CD14-positive monocyte (primary cell): ENCODE data around the gene RPS6KA6. TPM values are rescaled to one million over a fixed set of nuclear protein-coding genes. Genes with fewer than 3 reads are reported as not detected.

ENCODE experiments used
- DNase-seq, 3 donors: peaks; one replicate each; pipeline ENCODE4 v3.0.0-alpha.2; 2011 to 2022
- H2AFZ ChIP-seq: 2 replicates; pipeline ENCODE4 v1.6.0; 2012; ENCODE audit warnings: mild to moderate bottlenecking, low read depth, low read length, inconsistent platforms; ENCODE audit not compliant: insufficient read depth, poor library complexity, severe bottlenecking
- H3K27ac ChIP-seq, 2 donors: 1 replicate in 1 of 2; 2 replicates in 1 of 2; pipeline ENCODE4 v1.5.1; 2012 to 2013; ENCODE audit warnings: low read length in 2 of 2, control low read depth in 1 of 2, inconsistent platforms in 1 of 2, low read depth in 1 of 2, mild to moderate bottlenecking in 1 of 2
- H3K27me3 ChIP-seq, 2 donors: one replicate each; pipeline versions ENCODE4 v1.6.0 to v1.6.1; 2011 to 2013; ENCODE audit warnings: low read length in 2 of 2; ENCODE audit not compliant: control insufficient read depth in 2 of 2, insufficient read depth in 2 of 2
- H3K36me3 ChIP-seq, 2 donors: replicated peaks in 1 of 2; 1 replicate in 1 of 2; 2 replicates in 1 of 2; pipeline versions ENCODE4 v1.5.1 to v1.6.1; 2012 to 2013; ENCODE audit warnings: low read length in 2 of 2, control low read depth in 1 of 2, inconsistent platforms in 1 of 2, mild to moderate bottlenecking in 1 of 2; ENCODE audit not compliant: insufficient read depth in 2 of 2, control insufficient read depth in 1 of 2
- H3K4me1 ChIP-seq, 2 donors: 1 replicate in 1 of 2; 2 replicates in 1 of 2; pipeline versions ENCODE4 v1.5.1 to v1.6.1; 2012 to 2013; ENCODE audit warnings: low read length in 2 of 2, control low read depth in 1 of 2, inconsistent platforms in 1 of 2, mild to moderate bottlenecking in 1 of 2, moderate library complexity in 1 of 2; ENCODE audit not compliant: insufficient read depth in 2 of 2, control insufficient read depth in 1 of 2
- H3K4me2 ChIP-seq: replicated peaks from 2 replicates; pipeline ENCODE3; 2012; ENCODE audit warnings: low read length, moderate library complexity, mild to moderate bottlenecking; ENCODE audit not compliant: poor library complexity, severe bottlenecking; ENCODE audit errors: extremely low read depth
- H3K4me3 ChIP-seq, 3 experiments: fragments of 200-600 bp in 1 of 3; sonication (generic) in 1 of 3; replicated peaks in 1 of 3; 1 replicate in 2 of 3; 2 replicates in 1 of 3; pipeline ENCODE4 v1.5.1; 2011 to 2013; ENCODE audit warnings: low read length in 3 of 3, mild to moderate bottlenecking in 3 of 3, control low read depth in 2 of 3, low read depth in 2 of 3, inconsistent platforms in 1 of 3, moderate library complexity in 1 of 3
- H3K79me2 ChIP-seq: 2 replicates; pipeline ENCODE4 v1.6.0; 2012; ENCODE audit warnings: mild to moderate bottlenecking, control low read depth, inconsistent platforms, low read length, moderate library complexity; ENCODE audit not compliant: insufficient read depth
- H3K9ac ChIP-seq: 2 replicates; pipeline ENCODE4 v1.6.0; 2017; ENCODE audit warnings: low read length, mild to moderate bottlenecking; ENCODE audit not compliant: insufficient read depth, poor library complexity, severe bottlenecking
- H3K9me3 ChIP-seq, 2 donors: replicated peaks in 1 of 2; 1 replicate in 1 of 2; 2 replicates in 1 of 2; pipeline versions ENCODE4 v1.5.1 to v1.6.1; 2012 to 2013; ENCODE audit warnings: low read length in 2 of 2, control low read depth in 1 of 2; ENCODE audit not compliant: control insufficient read depth in 1 of 2, insufficient read depth in 1 of 2
- H4K20me1 ChIP-seq: 2 replicates; pipeline ENCODE4 v1.6.0; 2012; ENCODE audit warnings: mild to moderate bottlenecking, low read length, control low read depth, moderate library complexity; ENCODE audit not compliant: insufficient read depth
- H3K27ac Mint-ChIP-seq, 7 donors: one replicate each; pipeline ENCODE4 v1.8.0; 2020; ENCODE audit warnings: mild to moderate bottlenecking in 7 of 7, mixed read lengths in 7 of 7, moderate library complexity in 6 of 7, inconsistent platforms in 2 of 7
- H3K27me3 Mint-ChIP-seq, 3 donors: one replicate each; pipeline ENCODE4 v1.8.0; 2021 to 2022; ENCODE audit warnings: low read depth in 3 of 3, mild to moderate bottlenecking in 3 of 3, mixed read lengths in 3 of 3, moderate library complexity in 3 of 3, inconsistent platforms in 1 of 3
- H3K36me3 Mint-ChIP-seq, 2 donors: one replicate each; pipeline ENCODE4 v1.8.0; 2020; ENCODE audit warnings: mixed read lengths in 2 of 2, inconsistent platforms in 1 of 2, mild to moderate bottlenecking in 1 of 2
- H3K4me1 Mint-ChIP-seq: one replicate; pipeline ENCODE4 v1.8.0; 2020; ENCODE audit warnings: mild to moderate bottlenecking, mixed read lengths
- H3K4me3 Mint-ChIP-seq, 2 donors: one replicate each; pipeline ENCODE4 v1.8.0; 2020; ENCODE audit warnings: mild to moderate bottlenecking in 2 of 2, mixed read lengths in 2 of 2, moderate library complexity in 1 of 2
- H3K9me3 Mint-ChIP-seq, 7 donors: one replicate each; pipeline ENCODE4 v1.8.0; 2020 to 2022; ENCODE audit warnings: mixed read lengths in 7 of 7, mild to moderate bottlenecking in 6 of 7, moderate library complexity in 6 of 7, inconsistent platforms in 2 of 7
- CTCF ChIP-seq: fragments of 200-600 bp; IDR thresholded peaks from one replicate; pipeline ENCODE4 v1.8.0; 2022; ENCODE audit warnings: antibody characterized with exemption, mild to moderate bottlenecking
- WGBS: methylation state at CpG from one replicate; pipeline ENCODE4 v1.1.5; 2013; ENCODE audit warnings: missing lambda C conversion rate; ENCODE audit not compliant: insufficient coverage; 5-methylcytosine and 5-hydroxymethylcytosine counted together
- intact Hi-C, 2 donors: fragments of 100-400 bp; cut with micrococcal nuclease; formaldehyde crosslinking; loops; one replicate each; pipeline versions ENCODE4 v1.15.0 to v1.15.1; 2023
- polyA plus RNA-seq, 3 donors: library from polyadenylated mRNA; depleted of rRNA in 1 of 3; unstranded in 2 of 3; stranded (reverse) in 1 of 3; fragments of 300-500 nt in 2 of 3; fragments of >200 nt in 1 of 3; fragmentation: Illumina TruSeq in 2 of 3; gene quantifications; 1 replicate in 2 of 3; 2 replicates in 1 of 3; pipeline ENCODE4 v1.2.3, GENCODE V29; 2012 to 2021
- small RNA-seq: library from RNA; depleted of rRNA; stranded (forward); fragments of <200 nt; gene quantifications from one replicate; pipeline ENCODE3, GENCODE V24; 2012; ENCODE audit warnings: low read depth; ENCODE audit not compliant: insufficient read length

Gene RPS6KA6
- polyA plus RNA-seq, 3 donors, result not detected

DNA sequence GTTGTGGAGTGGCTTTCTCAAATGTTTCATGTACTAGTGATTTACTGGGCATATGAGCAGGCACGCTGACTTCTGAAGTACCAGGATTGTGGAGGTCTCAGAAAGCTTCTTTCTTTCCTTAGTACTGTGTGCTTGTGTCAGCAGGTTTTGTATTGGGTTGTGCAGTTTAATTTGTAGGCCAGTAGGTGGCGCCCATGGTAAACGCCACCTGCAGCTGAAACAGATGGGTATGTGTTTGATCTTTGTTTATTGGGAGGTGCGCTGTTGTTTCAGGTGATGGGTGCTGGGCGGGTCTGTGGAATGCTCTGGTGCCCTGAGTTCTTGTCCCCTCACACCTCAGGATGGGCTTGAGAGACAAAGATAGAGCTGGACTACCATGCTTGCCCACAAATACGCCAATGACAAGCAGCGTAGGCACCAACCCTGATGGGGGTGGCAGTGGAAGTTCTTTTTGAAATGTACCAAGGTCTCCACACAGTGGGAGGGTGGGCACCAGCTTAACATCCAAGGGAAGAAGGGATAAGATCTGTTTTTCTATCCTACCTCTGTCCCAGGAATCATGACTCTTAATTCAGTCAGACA is 141.5 kb downstream of the RPS6KA6 start:
- no peaks in the 10 kb centered on the region for H3K4me1 ChIP-seq
- H3K4me3 Mint-ChIP-seq, result peak overlapping the region in 1 of 2 donors; percentile 62
- H3K27ac ChIP-seq, result no peak overlapping the region
- 0% methylated on average over 1 of the region's 7 CpGs for WGBS
- H3K4me2 ChIP-seq, result no peak overlapping the region
- no peak overlapping the region for H2AFZ ChIP-seq
- no peaks in the 10 kb centered on the region for H3K36me3 ChIP-seq
- DNase-seq, result peak in 2 of 3 donors; percentile 3 to 13
- H3K27me3 Mint-ChIP-seq, result peaks cover 1 to 3% (median 3%) of the 10 kb centered on the region in 3 donors
- H3K9me3 Mint-ChIP-seq, result peaks cover 0 to 1% (median 0%) of the 10 kb centered on the region in 7 donors
- H3K27me3 ChIP-seq, result no peaks in the 10 kb centered on the region
- no peak overlapping the region for H3K27ac Mint-ChIP-seq
- intact Hi-C loops, result no loop called here
- H3K9me3 ChIP-seq, result no peaks in the 10 kb centered on the region
- no peaks in the 10 kb centered on the region for H3K79me2 ChIP-seq
- no peaks in the 10 kb centered on the region for H3K36me3 Mint-ChIP-seq
- no peaks in the 10 kb centered on the region for H4K20me1 ChIP-seq
- H3K9ac ChIP-seq, result no peak overlapping the region
- H3K4me3 ChIP-seq, result no peak overlapping the region
- peak; percentile 67 for TF ChIP-seq CTCF
- no peaks in the 10 kb centered on the region for H3K4me1 Mint-ChIP-seq

- no peak for DNase-seq
- no peaks in the 10 kb centered on the region for H3K4me1 Mint-ChIP-seq
- H3K9me3 Mint-ChIP-seq, result peaks cover 0 to 3% (median 1%) of the 10 kb centered on the region in 7 donors
- WGBS, result 100% methylated on average over 1 of the region's 4 CpGs
- H3K9ac ChIP-seq, result no peak overlapping the region
- H3K4me3 Mint-ChIP-seq, result no peak overlapping the region
- H3K4me2 ChIP-seq, result no peak overlapping the region
- intact Hi-C loops, result no loop called here
- H3K27ac ChIP-seq, result no peak overlapping the region
- H3K4me3 ChIP-seq, result no peak overlapping the region
- no peaks in the 10 kb centered on the region for H3K36me3 ChIP-seq
- no peaks in the 10 kb centered on the region for H3K27me3 ChIP-seq
- H3K4me1 ChIP-seq, result no peaks in the 10 kb centered on the region
- no peak overlapping the region for H2AFZ ChIP-seq
- no peak for TF ChIP-seq CTCF
- peak overlapping the region in 1 of 7 donors; percentile 7 for H3K27ac Mint-ChIP-seq
- H3K36me3 Mint-ChIP-seq, result no peaks in the 10 kb centered on the region
- no peaks in the 10 kb centered on the region for H3K9me3 ChIP-seq
- no peaks in the 10 kb centered on the region for H3K79me2 ChIP-seq
- H3K27me3 Mint-ChIP-seq, result peaks cover 3% of the 10 kb centered on the region in 3 donors
- H4K20me1 ChIP-seq, result no peaks in the 10 kb centered on the region
Observed at GRCh38 chrX:84044051-84044450, 143.9 kb downstream of the RPS6KA6 start.

Small RNA genes lying within 50 kb of the gene (small RNA-seq; reads per million reads assigned to genes)
- gene MIR548I4, result not detected
